AG09309 (cell line): ENCODE data around the gene GTF3C6.

ENCODE experiments used
- DNase-seq: peaks from one replicate; pipeline ENCODE4 v3.0.0-alpha.2; 2010; ENCODE audit warnings: low read depth
- H3K4me3 ChIP-seq: 2 replicates; pipeline ENCODE4 v1.5.1; 2011; ENCODE audit warnings: mild to moderate bottlenecking, low read depth, low read length, moderate library complexity; ENCODE audit not compliant: control insufficient read depth
- CTCF ChIP-seq: IDR thresholded peaks from 2 replicates; pipeline ENCODE4 v1.5.1; 2011; ENCODE audit warnings: mild to moderate bottlenecking, low read depth, low read length, inconsistent platforms; ENCODE audit not compliant: insufficient read depth, control insufficient read depth; ENCODE audit errors: missing control alignments

GTF3C6 gene

DNA sequence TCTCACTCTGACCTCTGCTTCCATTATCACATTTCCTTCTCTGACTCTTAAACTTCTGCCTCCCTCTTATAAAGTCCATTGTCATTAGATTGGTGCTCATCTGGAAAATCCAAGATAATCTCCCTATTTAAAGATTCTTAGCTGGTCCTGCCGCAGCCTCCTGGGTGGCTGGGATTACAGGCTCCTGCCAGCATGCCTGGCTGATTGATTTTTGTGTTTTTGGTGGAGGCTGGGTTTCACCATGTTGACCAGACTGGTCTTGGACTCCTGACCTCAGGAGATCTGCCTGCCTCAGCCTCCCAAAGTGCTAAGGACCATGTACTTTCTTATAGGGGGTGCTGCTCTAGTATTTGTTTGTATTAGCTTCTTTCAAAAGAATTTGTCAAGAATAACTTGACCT lies 18.1 kb downstream of the GTF3C6 start:
- DNase-seq = no peak
- H3K4me3 ChIP-seq = no peak overlapping the region

GRCh38 chr6:110979565-110980101 lies 21.1 kb downstream of the GTF3C6 start:
- H3K4me3 ChIP-seq = no peak overlapping the region
- no peak for TF ChIP-seq CTCF
- no peak for DNase-seq

More for the DNA sequence above, 18.1 kb downstream of the GTF3C6 start:
- no peak for TF ChIP-seq CTCF

DNA sequence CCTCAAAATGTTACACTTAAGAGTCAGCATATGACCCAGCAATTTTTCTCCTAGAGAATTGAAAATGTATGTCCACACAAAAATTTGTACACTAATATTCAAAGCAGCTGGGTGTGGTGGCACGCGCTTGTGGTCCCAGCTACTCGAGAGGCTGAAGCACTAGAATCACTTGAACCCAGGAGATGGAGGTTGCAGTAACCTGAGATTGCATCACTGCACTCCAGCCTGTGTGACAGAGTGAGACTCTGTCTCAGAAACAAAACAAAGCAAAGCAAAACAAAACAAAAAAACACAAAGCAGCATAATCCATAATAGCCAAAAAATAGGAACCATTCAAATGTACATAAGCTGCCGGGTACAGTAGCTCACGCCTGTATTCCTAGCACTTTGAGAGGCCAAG lies 21.7 kb downstream of the GTF3C6 start:
- no peak overlapping the region for H3K4me3 ChIP-seq
- no peak for TF ChIP-seq CTCF
- DNase-seq = no peak

DNA sequence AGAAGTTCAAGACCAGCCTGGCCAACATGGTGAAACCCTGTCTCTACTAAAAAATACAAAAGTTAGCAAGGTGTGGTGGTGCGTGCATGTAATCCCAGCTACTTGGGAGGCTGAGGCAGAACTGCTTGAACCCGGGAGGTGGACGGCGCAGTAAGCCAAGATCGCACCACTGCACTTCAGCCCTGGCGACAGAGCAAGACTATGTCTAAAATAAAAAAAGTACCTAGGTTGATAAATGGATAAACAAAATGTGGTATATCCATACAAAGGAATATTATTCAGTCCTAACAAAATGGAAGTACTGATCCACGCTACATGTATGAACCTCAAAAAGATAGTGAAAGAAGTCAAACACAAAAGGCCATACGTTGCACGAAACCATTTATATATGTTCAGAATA lies 22.1 kb downstream of the GTF3C6 start:
- DNase-seq = no peak
- H3K4me3 ChIP-seq = peak overlapping the region; percentile 100
- TF ChIP-seq CTCF = no peak

- DNase-seq = no peak
- no peak for TF ChIP-seq CTCF
- peak overlapping the region; percentile 100 for H3K4me3 ChIP-seq
Measured at GRCh38 chr6:110981202-110981600, 22.7 kb downstream of the GTF3C6 start.

DNA sequence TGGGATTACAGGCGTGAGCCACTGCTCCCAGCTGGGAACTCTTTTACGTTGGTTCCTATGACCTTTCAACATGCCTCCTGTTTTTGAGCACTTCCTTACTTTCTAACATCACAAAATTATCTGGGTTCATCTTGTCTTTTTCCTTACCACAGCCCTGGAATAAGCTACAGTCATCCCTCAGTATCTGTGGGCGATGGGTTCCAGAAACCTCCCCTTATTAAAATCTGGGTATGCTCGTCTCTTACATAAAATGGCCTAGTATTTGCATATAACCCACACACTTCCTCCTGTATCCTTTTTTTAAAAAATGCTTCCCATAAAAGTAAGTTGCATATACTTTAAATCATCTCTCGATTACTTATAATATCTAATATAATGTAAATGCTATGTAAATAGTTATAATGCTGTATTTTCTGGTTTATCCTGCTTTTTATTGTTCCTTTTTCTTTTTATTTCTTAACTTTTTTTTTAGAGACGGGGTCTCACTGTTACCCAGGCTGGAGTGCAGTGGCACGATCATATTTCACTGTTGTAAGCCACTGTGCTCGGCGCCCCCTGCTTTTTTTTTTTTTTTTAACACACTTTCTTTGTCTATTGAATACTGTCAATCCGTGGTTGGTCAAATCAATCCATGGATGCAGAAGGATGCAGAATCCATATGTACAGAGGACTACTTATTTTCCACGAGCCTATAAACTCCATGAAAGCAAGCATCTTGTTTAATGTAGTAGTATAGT lies 32.5 kb downstream of the GTF3C6 start:
- no peak overlapping the region for H3K4me3 ChIP-seq
- no peak for DNase-seq
- TF ChIP-seq CTCF = no peak

DNA sequence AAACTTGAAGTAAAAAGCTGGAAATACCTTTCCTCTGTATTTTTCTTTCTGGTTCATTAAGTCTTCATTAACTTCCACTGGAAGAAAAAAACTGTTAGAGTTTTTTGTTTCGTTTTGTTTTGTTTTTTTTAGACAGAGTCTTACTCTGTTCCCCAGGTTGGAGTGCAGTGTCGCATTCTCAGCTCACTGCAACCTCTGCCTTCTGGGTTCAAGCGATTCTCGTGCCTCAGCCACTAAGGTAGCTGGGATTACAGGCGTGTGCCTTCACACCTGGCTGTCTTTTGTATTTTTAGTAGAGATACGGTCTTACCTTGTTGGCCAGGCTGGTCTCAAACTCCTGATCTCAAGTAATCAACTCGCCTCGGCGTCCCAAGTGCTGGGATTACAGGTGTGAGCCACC lies 38.2 kb downstream of the GTF3C6 start:
- TF ChIP-seq CTCF = no peak
- no peak overlapping the region for H3K4me3 ChIP-seq
- DNase-seq = no peak
